Upper lobe of left lung (tissue), 4 donors: ENCODE data around the gene TAS1R3.

Experiments
- EP300 ChIP-seq, 4 donors: sonication (generic); formaldehyde crosslinking; IDR thresholded peaks; one replicate each; pipeline ENCODE4 v1.5.1; 2017; ENCODE audit warnings: antibody characterized with exemption in 4 of 4, control low read depth in 2 of 4
- TF ChIP-seq, protein P1 (sequence below), 6 experiments: fragments of 450-650 bp in 4 of 6; fragments of 200-600 bp in 2 of 6; sonication (generic) in 2 of 6; IDR thresholded peaks; one replicate each; pipeline ENCODE4 v1.5.1; 2016 to 2019; ENCODE audit warnings: antibody characterized with exemption in 6 of 6

DNA sequence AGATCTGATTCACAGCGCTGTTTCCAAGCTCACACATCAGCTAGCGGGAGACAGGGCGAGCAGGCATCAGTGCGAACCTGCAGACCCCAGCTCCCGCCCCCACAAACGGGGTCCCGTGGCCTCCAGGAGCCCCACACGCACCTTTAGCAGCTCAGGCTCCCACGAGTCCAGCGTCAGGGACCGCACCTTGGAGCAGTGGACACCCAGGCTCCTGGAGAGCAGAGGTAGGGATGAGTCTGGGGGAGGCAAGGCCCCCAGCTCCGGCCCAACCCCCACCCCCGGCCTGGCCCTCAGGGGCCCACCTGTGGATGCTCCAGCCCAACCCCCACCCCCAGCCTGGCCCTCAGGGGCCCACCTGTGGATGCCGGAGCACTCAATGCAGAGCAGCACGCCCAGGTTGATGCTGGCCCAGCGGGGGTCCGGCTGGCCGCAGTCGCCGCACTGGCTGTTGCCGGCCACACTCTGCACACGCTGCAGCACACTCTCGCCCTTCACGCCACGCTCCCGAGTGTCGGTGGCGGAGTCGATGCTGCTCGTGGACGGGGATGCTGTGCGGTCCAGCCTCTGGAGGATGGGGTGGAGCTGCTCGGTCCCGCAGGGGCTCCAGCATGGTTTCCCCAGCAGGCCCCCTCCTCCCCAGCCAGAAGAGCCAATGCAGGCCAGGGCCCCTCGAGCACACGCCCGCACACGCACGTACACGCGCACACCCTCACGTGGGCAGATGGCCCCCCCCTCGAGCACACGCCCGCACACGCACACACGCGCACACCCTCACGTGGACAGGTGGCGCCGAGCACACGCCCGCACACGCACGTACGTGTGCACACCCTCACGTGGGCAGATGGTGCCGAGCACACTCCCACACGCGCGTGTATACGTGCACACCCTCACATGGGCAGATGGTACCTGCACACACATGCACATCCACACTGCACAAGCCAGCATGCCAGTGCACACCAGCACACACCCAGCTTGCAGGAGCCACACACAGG lies 34.7 kb upstream of the TAS1R3 start:
- TF ChIP-seq, protein P1, sequence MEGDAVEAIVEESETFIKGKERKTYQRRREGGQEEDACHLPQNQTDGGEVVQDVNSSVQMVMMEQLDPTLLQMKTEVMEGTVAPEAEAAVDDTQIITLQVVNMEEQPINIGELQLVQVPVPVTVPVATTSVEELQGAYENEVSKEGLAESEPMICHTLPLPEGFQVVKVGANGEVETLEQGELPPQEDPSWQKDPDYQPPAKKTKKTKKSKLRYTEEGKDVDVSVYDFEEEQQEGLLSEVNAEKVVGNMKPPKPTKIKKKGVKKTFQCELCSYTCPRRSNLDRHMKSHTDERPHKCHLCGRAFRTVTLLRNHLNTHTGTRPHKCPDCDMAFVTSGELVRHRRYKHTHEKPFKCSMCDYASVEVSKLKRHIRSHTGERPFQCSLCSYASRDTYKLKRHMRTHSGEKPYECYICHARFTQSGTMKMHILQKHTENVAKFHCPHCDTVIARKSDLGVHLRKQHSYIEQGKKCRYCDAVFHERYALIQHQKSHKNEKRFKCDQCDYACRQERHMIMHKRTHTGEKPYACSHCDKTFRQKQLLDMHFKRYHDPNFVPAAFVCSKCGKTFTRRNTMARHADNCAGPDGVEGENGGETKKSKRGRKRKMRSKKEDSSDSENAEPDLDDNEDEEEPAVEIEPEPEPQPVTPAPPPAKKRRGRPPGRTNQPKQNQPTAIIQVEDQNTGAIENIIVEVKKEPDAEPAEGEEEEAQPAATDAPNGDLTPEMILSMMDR (IDR thresholded peaks at IDR 0.05) = no peak
- no peak for TF ChIP-seq EP300 (IDR thresholded peaks at IDR 0.05)
